ENCODE measurements around the gene DVL1. TPM values are rescaled to one million over a fixed set of nuclear protein-coding genes. Genes with fewer than 3 reads are reported as not detected.

Gene DVL1
- total and polyA plus RNA-seq, 2 of the 13 experiments (the other 11 are each of a cell fraction or from before 2014, with no cell fraction given) = 30.8 to 60.4 TPM

DNA sequence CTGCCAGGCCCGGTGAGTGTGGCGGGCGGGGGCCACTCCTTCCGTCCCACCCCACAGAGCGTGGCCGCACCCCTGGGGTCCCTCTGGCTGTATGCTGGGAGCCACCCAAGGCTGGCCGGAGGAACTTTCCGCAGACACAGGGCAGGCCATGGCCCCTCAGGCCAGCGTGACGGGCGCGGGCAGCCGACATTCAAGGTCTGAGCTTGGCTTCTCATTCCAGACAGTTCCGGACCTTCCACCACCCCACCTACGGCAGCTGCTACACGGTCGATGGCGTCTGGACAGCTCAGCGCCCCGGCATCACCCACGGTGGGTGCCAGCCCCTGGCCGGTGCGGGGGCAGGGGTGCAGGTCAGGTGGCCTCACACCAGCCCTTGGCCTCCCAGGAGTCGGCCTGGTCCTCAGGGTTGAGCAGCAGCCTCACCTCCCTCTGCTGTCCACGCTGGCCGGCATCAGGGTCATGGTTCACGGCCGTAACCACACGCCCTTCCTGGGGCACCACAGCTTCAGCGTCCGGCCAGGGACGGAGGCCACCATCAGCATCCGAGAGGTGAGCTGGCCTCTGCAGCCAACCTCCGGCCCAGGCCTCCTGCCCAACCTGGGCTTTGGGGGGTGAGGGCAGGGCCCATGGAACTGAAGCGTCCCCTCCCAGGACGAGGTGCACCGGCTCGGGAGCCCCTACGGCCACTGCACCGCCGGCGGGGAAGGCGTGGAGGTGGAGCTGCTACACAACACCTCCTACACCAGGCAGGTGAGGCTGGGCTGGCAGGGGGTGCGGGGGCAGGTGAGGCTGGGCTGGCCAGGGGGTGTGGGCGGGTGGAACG, 61.7 kb downstream of the DVL1 start (continued):
- TF ChIP-seq, protein P1, sequence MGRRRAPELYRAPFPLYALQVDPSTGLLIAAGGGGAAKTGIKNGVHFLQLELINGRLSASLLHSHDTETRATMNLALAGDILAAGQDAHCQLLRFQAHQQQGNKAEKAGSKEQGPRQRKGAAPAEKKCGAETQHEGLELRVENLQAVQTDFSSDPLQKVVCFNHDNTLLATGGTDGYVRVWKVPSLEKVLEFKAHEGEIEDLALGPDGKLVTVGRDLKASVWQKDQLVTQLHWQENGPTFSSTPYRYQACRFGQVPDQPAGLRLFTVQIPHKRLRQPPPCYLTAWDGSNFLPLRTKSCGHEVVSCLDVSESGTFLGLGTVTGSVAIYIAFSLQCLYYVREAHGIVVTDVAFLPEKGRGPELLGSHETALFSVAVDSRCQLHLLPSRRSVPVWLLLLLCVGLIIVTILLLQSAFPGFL (CRISPR knock-in tag; IDR thresholded peaks at IDR 0.05) = no peak
- TF ChIP-seq, protein P2, sequence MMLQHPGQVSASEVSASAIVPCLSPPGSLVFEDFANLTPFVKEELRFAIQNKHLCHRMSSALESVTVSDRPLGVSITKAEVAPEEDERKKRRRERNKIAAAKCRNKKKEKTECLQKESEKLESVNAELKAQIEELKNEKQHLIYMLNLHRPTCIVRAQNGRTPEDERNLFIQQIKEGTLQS (CRISPR knock-in tag; IDR thresholded peaks at IDR 0.05) = no peak
- TF ChIP-seq, protein P3, sequence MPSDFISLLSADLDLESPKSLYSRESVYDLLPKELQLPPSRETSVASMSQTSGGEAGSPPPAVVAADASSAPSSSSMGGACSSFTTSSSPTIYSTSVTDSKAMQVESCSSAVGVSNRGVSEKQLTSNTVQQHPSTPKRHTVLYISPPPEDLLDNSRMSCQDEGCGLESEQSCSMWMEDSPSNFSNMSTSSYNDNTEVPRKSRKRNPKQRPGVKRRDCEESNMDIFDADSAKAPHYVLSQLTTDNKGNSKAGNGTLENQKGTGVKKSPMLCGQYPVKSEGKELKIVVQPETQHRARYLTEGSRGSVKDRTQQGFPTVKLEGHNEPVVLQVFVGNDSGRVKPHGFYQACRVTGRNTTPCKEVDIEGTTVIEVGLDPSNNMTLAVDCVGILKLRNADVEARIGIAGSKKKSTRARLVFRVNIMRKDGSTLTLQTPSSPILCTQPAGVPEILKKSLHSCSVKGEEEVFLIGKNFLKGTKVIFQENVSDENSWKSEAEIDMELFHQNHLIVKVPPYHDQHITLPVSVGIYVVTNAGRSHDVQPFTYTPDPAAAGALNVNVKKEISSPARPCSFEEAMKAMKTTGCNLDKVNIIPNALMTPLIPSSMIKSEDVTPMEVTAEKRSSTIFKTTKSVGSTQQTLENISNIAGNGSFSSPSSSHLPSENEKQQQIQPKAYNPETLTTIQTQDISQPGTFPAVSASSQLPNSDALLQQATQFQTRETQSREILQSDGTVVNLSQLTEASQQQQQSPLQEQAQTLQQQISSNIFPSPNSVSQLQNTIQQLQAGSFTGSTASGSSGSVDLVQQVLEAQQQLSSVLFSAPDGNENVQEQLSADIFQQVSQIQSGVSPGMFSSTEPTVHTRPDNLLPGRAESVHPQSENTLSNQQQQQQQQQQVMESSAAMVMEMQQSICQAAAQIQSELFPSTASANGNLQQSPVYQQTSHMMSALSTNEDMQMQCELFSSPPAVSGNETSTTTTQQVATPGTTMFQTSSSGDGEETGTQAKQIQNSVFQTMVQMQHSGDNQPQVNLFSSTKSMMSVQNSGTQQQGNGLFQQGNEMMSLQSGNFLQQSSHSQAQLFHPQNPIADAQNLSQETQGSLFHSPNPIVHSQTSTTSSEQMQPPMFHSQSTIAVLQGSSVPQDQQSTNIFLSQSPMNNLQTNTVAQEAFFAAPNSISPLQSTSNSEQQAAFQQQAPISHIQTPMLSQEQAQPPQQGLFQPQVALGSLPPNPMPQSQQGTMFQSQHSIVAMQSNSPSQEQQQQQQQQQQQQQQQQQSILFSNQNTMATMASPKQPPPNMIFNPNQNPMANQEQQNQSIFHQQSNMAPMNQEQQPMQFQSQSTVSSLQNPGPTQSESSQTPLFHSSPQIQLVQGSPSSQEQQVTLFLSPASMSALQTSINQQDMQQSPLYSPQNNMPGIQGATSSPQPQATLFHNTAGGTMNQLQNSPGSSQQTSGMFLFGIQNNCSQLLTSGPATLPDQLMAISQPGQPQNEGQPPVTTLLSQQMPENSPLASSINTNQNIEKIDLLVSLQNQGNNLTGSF (CRISPR knock-in tag; IDR thresholded peaks at IDR 0.05) = no peak
- TF ChIP-seq MXD4 (CRISPR knock-in tag; IDR thresholded peaks at IDR 0.05) (no peak), GABPA (IDR thresholded peaks at IDR 0.05; ENCODE audit: low read depth, low read length) (no peak), GABPA (CRISPR knock-in tag; IDR thresholded peaks at IDR 0.05; ENCODE audit: low read depth) (peak; percentile 60), SNAI1 (CRISPR knock-in tag; IDR thresholded peaks at IDR 0.05; ENCODE audit: borderline replicate concordance) (no peak), ZSCAN25 (CRISPR knock-in tag; IDR thresholded peaks at IDR 0.05) (peak; percentile 82), WIZ (CRISPR knock-in tag; IDR thresholded peaks at IDR 0.05) (no peak), ZNF788 (CRISPR knock-in tag; IDR thresholded peaks at IDR 0.05; ENCODE audit: borderline replicate concordance) (no peak; the same call in 1 of the 2 replicates), CENPX (CRISPR knock-in tag; IDR thresholded peaks at IDR 0.05) (no peak), POLR2A (IDR thresholded peaks at IDR 0.05; ENCODE audit: insufficient read depth in 1 of 2, low read depth in 2 of 2, low read length in 2 of 2) (no peak), ZNF550 (CRISPR knock-in tag; IDR thresholded peaks at IDR 0.05; ENCODE audit: borderline replicate concordance) (no peak), RBM22 (optimal IDR thresholded peaks at IDR 0.05; ENCODE audit: low read length) (no peak), HCFC1 (IDR thresholded peaks at IDR 0.05; ENCODE audit: low read depth, low read length) (no peak), TBP (CRISPR knock-in tag; IDR thresholded peaks at IDR 0.05) (no peak), ZNF660 (CRISPR knock-in tag; IDR thresholded peaks at IDR 0.05; ENCODE audit: borderline replicate concordance, low read depth) (no peak)
- TF ChIP-seq, protein P4, sequence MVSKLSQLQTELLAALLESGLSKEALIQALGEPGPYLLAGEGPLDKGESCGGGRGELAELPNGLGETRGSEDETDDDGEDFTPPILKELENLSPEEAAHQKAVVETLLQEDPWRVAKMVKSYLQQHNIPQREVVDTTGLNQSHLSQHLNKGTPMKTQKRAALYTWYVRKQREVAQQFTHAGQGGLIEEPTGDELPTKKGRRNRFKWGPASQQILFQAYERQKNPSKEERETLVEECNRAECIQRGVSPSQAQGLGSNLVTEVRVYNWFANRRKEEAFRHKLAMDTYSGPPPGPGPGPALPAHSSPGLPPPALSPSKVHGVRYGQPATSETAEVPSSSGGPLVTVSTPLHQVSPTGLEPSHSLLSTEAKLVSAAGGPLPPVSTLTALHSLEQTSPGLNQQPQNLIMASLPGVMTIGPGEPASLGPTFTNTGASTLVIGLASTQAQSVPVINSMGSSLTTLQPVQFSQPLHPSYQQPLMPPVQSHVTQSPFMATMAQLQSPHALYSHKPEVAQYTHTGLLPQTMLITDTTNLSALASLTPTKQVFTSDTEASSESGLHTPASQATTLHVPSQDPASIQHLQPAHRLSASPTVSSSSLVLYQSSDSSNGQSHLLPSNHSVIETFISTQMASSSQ (IDR thresholded peaks at IDR 0.05; ENCODE audit: low read depth) = no peak
- TF ChIP-seq, protein P4 (CRISPR knock-in tag; IDR thresholded peaks at IDR 0.05; ENCODE audit: borderline replicate concordance) = 0 out of 2 replicates have a peak, but pooled peaks have one; percentile 52
- TF ChIP-seq, protein P5, sequence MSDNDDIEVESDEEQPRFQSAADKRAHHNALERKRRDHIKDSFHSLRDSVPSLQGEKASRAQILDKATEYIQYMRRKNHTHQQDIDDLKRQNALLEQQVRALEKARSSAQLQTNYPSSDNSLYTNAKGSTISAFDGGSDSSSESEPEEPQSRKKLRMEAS (IDR thresholded peaks at IDR 0.05) = peak; percentile 76

All from HepG2 (cell line).